Neuron (in vitro differentiated cells): ENCODE results near the gene SRGAP2C.
"Not testable (repeated sequence)": the region's sequence is repeated elsewhere in the genome, so short reads cannot be mapped to it uniquely, and the experiment has no call there.

Experiments
- H2AFZ ChIP-seq: one replicate; pipeline ENCODE4 v1.6.1; 2013; ENCODE audit warnings: low read depth, mild to moderate bottlenecking, inconsistent platforms, low read length, moderate library complexity
- H3K27me3 ChIP-seq: one replicate; pipeline ENCODE4 v1.6.1; 2013; ENCODE audit warnings: low read length; ENCODE audit not compliant: insufficient read depth
- H3K36me3 ChIP-seq: one replicate; pipeline ENCODE4 v1.6.1; 2013; ENCODE audit warnings: low read length; ENCODE audit not compliant: insufficient read depth
- H3K4me1 ChIP-seq: one replicate; pipeline ENCODE4 v1.6.1; 2013; ENCODE audit warnings: low read length; ENCODE audit not compliant: insufficient read depth
- H3K4me3 ChIP-seq: 2 replicates; pipeline ENCODE4 v1.5.1; 2013; ENCODE audit warnings: mild to moderate bottlenecking, low read length, moderate library complexity
- H3K9me3 ChIP-seq: one replicate; pipeline ENCODE4 v1.6.1; 2013; ENCODE audit warnings: low read length

The SRGAP2C gene

DNA sequence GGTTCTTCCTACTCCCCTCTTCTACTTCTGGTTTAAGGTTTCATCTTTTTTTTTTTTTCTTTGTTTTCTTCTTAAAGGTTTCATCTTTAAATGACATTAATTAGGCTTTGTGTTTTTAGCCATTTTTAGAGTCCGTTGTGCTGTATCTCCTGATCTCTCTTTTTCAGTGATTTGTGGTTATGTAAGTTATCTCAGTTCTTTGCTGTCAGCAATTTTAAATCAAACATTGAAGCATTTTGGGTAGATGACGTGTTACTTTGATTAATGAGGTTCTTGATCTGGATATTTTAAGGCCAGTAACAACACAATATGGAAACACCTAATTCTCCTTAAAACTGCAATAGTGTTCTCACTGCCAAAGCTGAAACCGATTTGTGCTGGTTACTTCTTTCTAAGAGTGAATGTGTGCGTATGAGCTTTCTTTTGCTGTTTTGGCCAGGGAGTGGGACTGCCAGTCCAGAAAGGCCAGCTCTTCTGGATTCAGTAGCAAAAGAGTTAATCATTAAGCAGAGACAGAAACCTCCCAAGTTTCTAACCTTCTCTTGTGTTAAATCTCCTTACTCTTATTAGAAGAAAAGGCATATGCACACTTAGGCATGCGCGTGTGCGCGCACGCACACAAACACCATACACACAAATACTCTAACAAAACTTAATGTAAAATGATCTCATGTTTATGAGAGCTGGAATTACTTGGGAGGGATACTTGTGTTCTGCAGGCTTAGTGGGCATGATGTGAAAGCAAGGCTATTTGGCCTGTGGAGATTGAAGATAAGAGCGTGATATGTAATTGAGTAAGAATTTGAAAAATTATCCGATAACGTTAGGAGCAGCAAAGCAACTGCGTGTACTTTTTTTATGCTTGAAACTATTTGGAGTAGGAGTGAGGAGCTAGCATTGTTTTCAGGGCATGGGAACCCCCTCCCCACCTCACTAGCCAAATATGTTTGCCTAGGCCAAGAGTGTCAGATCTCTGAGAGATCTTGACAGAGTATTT is 16.5 kb downstream of the SRGAP2C start:
- H3K4me3 ChIP-seq, result not testable (repeated sequence)

GRCh38 chr1:121202986-121203385 is 18.2 kb downstream of the SRGAP2C start:
- not testable (repeated sequence) for H3K4me3 ChIP-seq, H3K4me1 ChIP-seq, H2AFZ ChIP-seq, H3K36me3 ChIP-seq, H3K27me3 ChIP-seq, H3K9me3 ChIP-seq

More for the DNA sequence above, 16.5 kb downstream of the SRGAP2C start:
- not testable (repeated sequence) for H3K27me3 ChIP-seq, H3K4me1 ChIP-seq, H3K36me3 ChIP-seq, H3K9me3 ChIP-seq, H2AFZ ChIP-seq

DNA sequence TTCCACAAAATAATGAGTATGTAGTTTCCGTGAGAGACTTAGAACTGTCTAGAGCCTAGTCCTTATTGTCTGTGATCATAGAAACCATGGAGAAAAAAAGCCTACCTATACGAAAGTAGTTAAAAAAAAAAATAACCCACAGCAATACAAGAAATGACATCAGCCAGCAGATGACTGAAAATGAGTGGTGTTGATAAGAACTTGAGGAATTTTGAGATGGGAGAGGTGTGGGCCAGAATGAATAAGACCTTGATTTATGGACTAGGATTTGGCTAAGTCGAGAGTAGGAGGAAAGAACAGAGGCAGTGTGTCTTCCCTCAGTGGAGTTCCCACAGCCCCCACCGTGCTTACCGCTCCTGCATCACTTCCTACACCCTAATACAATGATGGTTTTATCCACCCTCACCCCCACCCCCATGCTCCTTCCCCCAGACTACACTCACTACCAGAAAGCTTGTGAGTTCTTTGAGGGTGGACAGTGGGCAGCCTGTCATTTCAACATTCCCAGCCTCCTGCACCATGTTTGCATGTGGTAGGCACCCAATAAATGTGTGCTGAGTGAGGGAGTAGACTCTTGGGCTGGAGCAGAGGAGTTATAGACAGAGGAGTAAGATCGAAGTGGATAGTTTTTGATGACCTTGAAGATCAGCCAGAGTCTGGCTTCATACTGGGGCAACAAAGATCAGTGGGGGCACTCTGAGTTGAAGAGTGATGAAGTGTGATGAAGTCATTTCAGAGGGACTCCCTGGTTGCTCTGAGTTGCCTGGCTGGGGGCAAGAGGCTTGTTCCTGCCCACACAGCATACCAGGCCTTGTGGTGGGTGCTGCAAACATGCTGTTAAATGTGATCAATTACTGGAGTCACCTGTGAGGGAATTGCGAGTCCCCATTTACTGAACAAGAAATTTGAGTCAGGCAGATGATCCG is 21.3 kb downstream of the SRGAP2C start:
- H2AFZ ChIP-seq, H3K9me3 ChIP-seq, H3K36me3 ChIP-seq, H3K4me1 ChIP-seq, H3K27me3 ChIP-seq, H3K4me3 ChIP-seq: not testable (repeated sequence)

GRCh38 chr1:121207328-121207727 is 22.6 kb downstream of the SRGAP2C start:
- not testable (repeated sequence) for H3K36me3 ChIP-seq, H3K27me3 ChIP-seq, H3K9me3 ChIP-seq, H2AFZ ChIP-seq, H3K4me3 ChIP-seq, H3K4me1 ChIP-seq

DNA sequence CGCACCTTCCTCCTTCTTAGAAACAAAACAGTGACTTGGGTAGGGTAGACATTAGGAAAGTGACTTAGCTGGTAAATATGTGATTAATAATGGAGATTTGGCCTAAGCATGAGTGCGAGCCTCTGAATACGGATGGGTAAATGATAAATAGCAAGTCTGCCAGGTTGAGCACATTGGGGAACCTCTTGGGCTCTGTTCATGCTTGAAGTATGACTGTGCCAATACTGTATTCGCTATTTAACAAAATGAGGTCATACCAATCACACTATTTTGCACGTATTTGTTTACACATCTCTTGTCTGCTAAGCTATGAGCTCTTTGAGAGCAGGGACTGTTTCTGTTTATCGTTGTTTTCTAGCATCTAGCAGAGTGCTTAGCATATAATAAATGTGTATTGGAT is 23.6 kb downstream of the SRGAP2C start:
- not testable (repeated sequence) for H3K27me3 ChIP-seq, H3K4me3 ChIP-seq, H3K36me3 ChIP-seq, H2AFZ ChIP-seq, H3K9me3 ChIP-seq, H3K4me1 ChIP-seq

- not testable (repeated sequence) for H3K4me3 ChIP-seq, H3K4me1 ChIP-seq, H2AFZ ChIP-seq, H3K36me3 ChIP-seq, H3K9me3 ChIP-seq, H3K27me3 ChIP-seq
Measured at GRCh38 chr1:121210778-121211177, 26.0 kb downstream of the SRGAP2C start.

DNA sequence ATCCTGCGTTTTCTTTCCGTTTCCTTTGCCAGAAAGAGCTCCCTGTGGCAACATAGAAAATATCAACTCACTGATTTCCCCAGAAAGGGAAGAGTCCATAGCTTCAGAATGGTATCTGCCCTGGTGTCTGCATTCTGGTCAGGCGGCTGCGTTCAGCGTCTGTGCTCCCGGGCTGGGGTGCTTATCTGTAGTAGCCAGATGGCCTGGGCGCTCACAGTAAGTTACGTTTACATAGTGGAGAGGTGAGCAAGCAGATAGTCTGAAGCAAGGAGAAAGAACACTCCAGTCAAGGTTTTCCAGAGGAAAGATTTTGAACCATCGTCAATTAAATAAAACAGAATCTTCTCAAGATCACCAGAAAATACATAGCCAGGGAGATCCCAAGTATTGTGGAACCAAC is 28.7 kb downstream of the SRGAP2C start:
- not testable (repeated sequence) for H3K36me3 ChIP-seq, H2AFZ ChIP-seq, H3K4me1 ChIP-seq, H3K4me3 ChIP-seq, H3K9me3 ChIP-seq, H3K27me3 ChIP-seq

- H3K9me3 ChIP-seq, H2AFZ ChIP-seq, H3K4me1 ChIP-seq, H3K27me3 ChIP-seq, H3K4me3 ChIP-seq, H3K36me3 ChIP-seq: not testable (repeated sequence)
Measured at GRCh38 chr1:121214544-121215156, 29.9 kb downstream of the SRGAP2C start.

GRCh38 chr1:121215699-121216417 is 31.1 kb downstream of the SRGAP2C start:
- H3K4me3 ChIP-seq, H3K36me3 ChIP-seq, H3K4me1 ChIP-seq, H3K9me3 ChIP-seq, H2AFZ ChIP-seq, H3K27me3 ChIP-seq: not testable (repeated sequence)

DNA sequence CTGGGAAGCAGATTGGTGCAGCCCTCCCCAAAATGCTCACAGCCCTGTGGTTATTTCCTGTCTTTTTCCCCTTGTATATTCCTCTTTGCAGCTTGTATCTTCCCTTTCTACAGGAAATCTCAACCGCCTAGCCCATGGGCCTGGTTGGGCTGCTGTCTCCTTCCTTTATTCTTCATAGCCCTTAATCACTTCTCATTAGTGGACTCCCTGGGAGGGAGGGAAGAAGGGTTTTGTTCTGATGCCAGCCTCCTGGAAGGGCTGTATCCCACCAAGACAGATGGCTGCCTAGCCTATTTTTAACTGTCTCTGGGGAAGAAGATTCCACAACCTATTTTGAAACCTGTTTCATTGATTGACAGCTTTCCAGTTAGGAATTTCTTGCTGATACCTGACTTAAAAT is 31.9 kb downstream of the SRGAP2C start:
- H3K9me3 ChIP-seq, H3K4me3 ChIP-seq, H3K27me3 ChIP-seq, H3K36me3 ChIP-seq, H2AFZ ChIP-seq, H3K4me1 ChIP-seq: not testable (repeated sequence)

DNA sequence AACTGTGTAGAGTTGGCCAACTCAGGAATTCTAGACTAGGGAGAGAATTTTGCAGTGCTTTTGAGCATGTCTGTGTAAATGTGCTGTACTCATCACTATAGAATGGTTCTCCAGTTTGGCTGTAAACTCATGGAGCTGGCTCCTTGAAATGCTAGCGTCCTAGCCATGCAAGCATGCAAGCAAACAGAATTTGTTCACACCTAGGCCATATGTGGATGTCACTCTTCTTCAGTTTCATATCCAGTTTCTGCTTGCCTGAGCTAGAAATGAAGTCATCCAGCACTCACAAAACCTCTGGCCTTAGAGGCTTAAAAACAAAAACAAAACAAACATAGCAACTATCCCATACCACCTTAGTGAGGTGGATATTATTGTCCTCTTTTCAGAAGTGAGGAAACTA is 37.0 kb downstream of the SRGAP2C start:
- H2AFZ ChIP-seq, H3K4me3 ChIP-seq, H3K36me3 ChIP-seq, H3K9me3 ChIP-seq, H3K27me3 ChIP-seq, H3K4me1 ChIP-seq: not testable (repeated sequence)

GRCh38 chr1:121224714-121225113 is 39.9 kb downstream of the SRGAP2C start:
- not testable (repeated sequence) for H2AFZ ChIP-seq, H3K4me3 ChIP-seq

More at GRCh38 chr1:121224714-121225113, 39.9 kb downstream of the SRGAP2C start:
- not testable (repeated sequence) for H3K27me3 ChIP-seq, H3K4me1 ChIP-seq, H3K36me3 ChIP-seq, H3K9me3 ChIP-seq
